D721Med (cell line): ENCODE data around the gene TXNDC8.

Experiments
- DNase-seq: peaks from one replicate; pipeline ENCODE4 v3.0.0; 2011; ENCODE audit warnings: low spot score; ENCODE audit not compliant: insufficient read length
- FAIRE-seq: peaks from 2 replicates; lab custom pipeline; 2011; peaks lifted over from hg19 to GRCh38; lab: Jason Lieb, UNC
- CTCF ChIP-seq: IDR thresholded peaks from 2 replicates; pipeline ENCODE4 v1.5.1; 2012; ENCODE audit warnings: mild to moderate bottlenecking, control low read depth; ENCODE audit not compliant: insufficient read depth; ENCODE audit errors: missing control alignments

The TXNDC8 gene

GRCh38 chr9:110338143-110338542 lies 480 bp upstream of the TXNDC8 start:
- DNase-seq (no peak), FAIRE-seq (no peak)
- TF ChIP-seq CTCF, result no peak

GRCh38 chr9:110336363-110336762 lies 1.3 kb downstream of the TXNDC8 start:
- FAIRE-seq (no peak), DNase-seq (no peak)
- no peak for TF ChIP-seq CTCF

- TF ChIP-seq CTCF, result no peak
- DNase-seq, result no peak
- no peak for FAIRE-seq
Observed at GRCh38 chr9:110334871-110335270, 2.8 kb downstream of the TXNDC8 start.

GRCh38 chr9:110334183-110334582 lies 3.5 kb downstream of the TXNDC8 start:
- no peak for TF ChIP-seq CTCF
- DNase-seq (no peak), FAIRE-seq (no peak)

GRCh38 chr9:110332766-110333165 lies 4.9 kb downstream of the TXNDC8 start:
- DNase-seq (no peak), FAIRE-seq (no peak)
- TF ChIP-seq CTCF, result no peak

- FAIRE-seq, result no peak
- DNase-seq, result no peak
- no peak for TF ChIP-seq CTCF
Observed at GRCh38 chr9:110330484-110331105, 7.1 kb downstream of the TXNDC8 start.

- no peak for DNase-seq
- FAIRE-seq, result no peak
- no peak for TF ChIP-seq CTCF
Observed at GRCh38 chr9:110329639-110330230, 7.9 kb downstream of the TXNDC8 start.
